Measurements from ENCODE around the gene CBX8.

DNA sequence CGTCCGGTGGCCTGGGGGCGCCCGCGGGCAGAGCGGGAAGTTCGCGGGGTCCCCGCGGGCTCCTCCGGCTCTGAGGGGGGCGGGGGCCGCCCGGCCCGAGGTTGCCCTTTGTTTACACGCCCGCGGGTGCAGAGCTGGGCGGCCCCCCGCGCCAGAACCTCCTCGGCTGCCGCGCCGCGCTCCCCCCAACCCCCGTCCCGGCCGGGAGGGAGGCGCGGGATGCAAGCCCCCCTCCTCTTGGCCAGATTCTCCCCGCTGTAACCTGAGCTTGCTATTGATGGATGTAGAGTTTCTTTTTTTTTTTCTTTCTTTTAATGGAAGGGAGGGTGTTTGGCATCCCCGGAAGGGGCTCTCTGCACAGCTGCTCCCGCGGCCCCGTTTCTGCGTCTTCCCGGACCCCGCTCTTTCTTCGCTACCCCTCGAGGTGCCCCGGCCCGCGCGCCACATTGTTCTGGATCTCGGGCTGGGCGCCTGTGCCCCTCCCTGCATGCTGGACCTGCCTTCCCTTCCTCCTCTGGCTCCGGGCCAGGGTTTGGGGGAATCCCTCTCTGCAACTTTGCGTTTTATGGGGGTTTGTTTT, 18.3 kb downstream of the CBX8 start:
- TF ChIP-seq POLR2A (IDR thresholded peaks at IDR 0.05; ENCODE audit: low read depth, low read length) (no peak), TAF1 (IDR thresholded peaks at IDR 0.05; ENCODE audit: low read depth, low read length) (no peak), POLR2AphosphoS5 (IDR thresholded peaks at IDR 0.05; ENCODE audit: low read depth, low read length) (no peak), POU2F2 (IDR thresholded peaks at IDR 0.05; ENCODE audit: low read depth, low read length) (no peak), SPI1 (IDR thresholded peaks at IDR 0.05; ENCODE audit: low read depth, low read length) (no peak)
